Measurements from ENCODE around the gene DGLUCY. TPM values are rescaled to one million over a fixed set of nuclear protein-coding genes. Genes with fewer than 3 reads are reported as not detected.

Gene DGLUCY
- total and polyA plus RNA-seq, 4 donors, result 17.9 to 58.1 (median 24.9) TPM

- peaks cover 26 to 67% (median 49%) of the 10 kb centered on the region in 4 donors for H3K4me1 ChIP-seq (ENCODE audit: control insufficient read depth in 4 of 4, insufficient read depth in 4 of 4, low read length in 3 of 4)
- H3K27ac ChIP-seq (ENCODE audit: low read depth in 1 of 2, low read length in 2 of 2), result peak overlapping the region in 1 of 2 donors; percentile 69
- H3K27me3 ChIP-seq (ENCODE audit: control insufficient read depth in 4 of 4, insufficient read depth in 4 of 4, low read length in 3 of 4), result no peaks in the 10 kb centered on the region
- no peaks in the 10 kb centered on the region for H3K9me3 ChIP-seq (ENCODE audit: control insufficient read depth in 4 of 4, low read length in 3 of 4)
- peaks cover 0 to 1% (median 0%) of the 10 kb centered on the region in 4 donors for H3K36me3 ChIP-seq (ENCODE audit: control insufficient read depth in 4 of 4, insufficient read depth in 3 of 4, low read depth in 1 of 4, low read length in 3 of 4)
- H3K4me3 ChIP-seq (ENCODE audit: low read depth in 1 of 3, low read length in 3 of 3), result no peak overlapping the region
- TF ChIP-seq FOXA1 (IDR thresholded peaks at IDR 0.05), result no peak
- no peak for TF ChIP-seq ATF3 (IDR thresholded peaks at IDR 0.05)
- TF ChIP-seq REST (IDR thresholded peaks at IDR 0.05), result no peak
- TF ChIP-seq JUND (IDR thresholded peaks at IDR 0.05), result no peak
- no peak for DNase-seq (ENCODE audit: low spot score)
- H3K9ac ChIP-seq (ENCODE audit: low read depth in 1 of 2, low read length in 2 of 2), result no peak overlapping the region
- 85% methylated on average over 9 of the region's 9 CpGs for WGBS
Observed at GRCh38 chr14:91153360-91153759, 39.5 kb downstream of the DGLUCY start.

- Histone ChIP-seq H3K4me1 (ENCODE audit: control insufficient read depth in 4 of 4, insufficient read depth in 4 of 4, low read length in 3 of 4) (peaks cover 27 to 69% (median 45%) of the 10 kb centered on the region in 4 donors), H3K27ac (ENCODE audit: low read depth in 1 of 2, low read length in 2 of 2) (peak overlapping the region in 1 of 2 donors; percentile 12), H3K4me3 (ENCODE audit: low read depth in 1 of 3, low read length in 3 of 3) (no peak overlapping the region), H3K9ac (ENCODE audit: low read depth in 1 of 2, low read length in 2 of 2) (no peak overlapping the region), H3K36me3 (ENCODE audit: control insufficient read depth in 4 of 4, insufficient read depth in 3 of 4, low read depth in 1 of 4, low read length in 3 of 4) (peaks cover 0 to 5% (median 3%) of the 10 kb centered on the region in 4 donors), H3K9me3 (ENCODE audit: control insufficient read depth in 4 of 4, low read length in 3 of 4) (no peaks in the 10 kb centered on the region), H3K27me3 (ENCODE audit: control insufficient read depth in 4 of 4, insufficient read depth in 4 of 4, low read length in 3 of 4) (no peaks in the 10 kb centered on the region)
- no peak for TF ChIP-seq ZBTB33 (IDR thresholded peaks at IDR 0.05)
- TF ChIP-seq SP1 (IDR thresholded peaks at IDR 0.05), result no peak
- no peak for TF ChIP-seq NR2F2 (IDR thresholded peaks at IDR 0.05)
- TF ChIP-seq GABPA (IDR thresholded peaks at IDR 0.05 in 1 of 2, conservative IDR thresholded peaks at IDR 0.05 in 1 of 2), result no peak
- no peak for TF ChIP-seq ATF3 (IDR thresholded peaks at IDR 0.05)
- TF ChIP-seq RXRA (IDR thresholded peaks at IDR 0.05), result no peak
- TF ChIP-seq TAF1 (conservative IDR thresholded peaks at IDR 0.05), result no peak
- TF ChIP-seq EGR1 (IDR thresholded peaks at IDR 0.05; ENCODE audit: low read depth in 2 of 2), result no peak
- TF ChIP-seq HNF4G (IDR thresholded peaks at IDR 0.05), result no peak
- TF ChIP-seq HNF4A (conservative IDR thresholded peaks at IDR 0.05), result no peak
- TF ChIP-seq REST (IDR thresholded peaks at IDR 0.05), result no peak
- TF ChIP-seq FOXA1 (IDR thresholded peaks at IDR 0.05), result no peak
- TF ChIP-seq MAX (IDR thresholded peaks at IDR 0.05), result no peak
- TF ChIP-seq JUND (IDR thresholded peaks at IDR 0.05), result no peak
- TF ChIP-seq YY1 (IDR thresholded peaks at IDR 0.05), result no peak
- TF ChIP-seq CTCF (IDR thresholded peaks at IDR 0.05; ENCODE audit: low read depth, low read length, missing input control), result no peak
- no peak for TF ChIP-seq RAD21 (IDR thresholded peaks at IDR 0.05)
- TF ChIP-seq FOXA2 (IDR thresholded peaks at IDR 0.05), result no peak
- no peak for DNase-seq (ENCODE audit: low spot score)
- WGBS, result 43% methylated on average over 16 of the region's 16 CpGs
Observed at GRCh38 chr14:91154851-91155625, 41.2 kb downstream of the DGLUCY start.

Data from liver (tissue), 9 donors.